ENCODE measurements around the gene NRG2. TPM values are rescaled to one million over a fixed set of nuclear protein-coding genes. Genes with fewer than 3 reads are reported as not detected.

Gene NRG2
- total and polyA plus RNA-seq, 2 donors = 1.4 to 5.1 TPM

DNA sequence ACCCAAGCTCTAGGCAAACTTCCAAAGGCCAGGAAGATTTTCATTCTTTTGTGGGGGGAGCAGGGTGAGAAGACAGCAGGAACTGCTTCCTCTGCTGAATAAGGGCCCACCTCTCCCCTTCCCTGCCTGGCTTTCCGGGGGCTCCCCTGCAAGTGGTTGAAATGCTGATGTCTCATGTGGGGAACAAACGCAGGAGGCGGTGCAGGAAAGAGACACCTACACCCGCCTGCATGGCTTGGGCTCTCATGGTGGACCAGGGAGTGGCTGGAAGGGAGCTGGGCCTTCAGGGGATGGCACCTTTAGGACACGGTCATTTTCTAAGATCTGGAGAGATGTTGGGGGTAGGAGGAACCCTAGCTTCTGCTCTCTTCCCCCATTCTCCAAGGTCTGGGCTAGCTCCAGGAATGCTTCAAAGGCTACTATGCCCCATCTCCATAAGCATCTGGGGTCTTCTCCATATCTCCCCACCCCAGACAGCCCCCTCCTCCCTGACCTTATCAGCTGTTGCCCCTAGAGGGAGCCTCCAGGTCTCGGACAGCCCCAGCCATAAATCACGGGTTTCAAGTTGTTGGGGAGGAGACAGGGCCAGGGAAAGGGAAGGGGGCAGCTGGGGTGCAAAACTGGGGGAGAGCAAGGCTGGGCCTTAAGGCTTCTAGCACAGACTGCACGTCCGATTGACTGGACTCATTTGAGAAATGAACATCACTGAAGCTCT lies 170.9 kb downstream of the NRG2 start:
- Histone ChIP-seq H3K27ac (ENCODE audit: low read depth) (no peak overlapping the region), H3K36me3 (ENCODE audit: insufficient read depth) (no peaks in the 10 kb centered on the region), H3K4me3 (ENCODE audit: low read depth, low read length) (no peak overlapping the region), H3K4me1 (ENCODE audit: insufficient read depth) (peaks cover 2% of the 10 kb centered on the region)
- no peak for DNase-seq (ENCODE audit: extremely low spot score)
- 79% methylated on average over 9 of the region's 9 CpGs for whole genome bisulfite sequencing

DNA sequence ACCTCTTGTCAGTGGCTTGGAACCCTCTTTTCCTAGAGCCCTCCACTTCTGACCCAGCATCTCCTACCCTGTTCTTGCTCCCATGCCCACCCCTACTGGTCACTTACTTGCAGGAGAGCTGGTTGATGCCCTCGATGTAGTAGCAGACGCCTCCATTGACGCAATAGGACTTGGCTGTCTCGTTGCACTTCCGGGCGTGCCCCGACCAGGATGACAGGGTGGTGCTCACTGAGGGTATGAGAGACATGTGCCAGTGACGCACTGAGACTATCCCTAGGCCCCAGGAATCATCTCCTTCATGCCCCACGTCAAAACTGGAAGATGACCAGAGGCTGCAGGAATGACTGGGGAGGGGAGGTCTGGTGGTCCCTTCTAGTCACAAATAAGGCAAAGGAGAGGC lies 171.5 kb downstream of the NRG2 start:
- Histone ChIP-seq H3K27ac (ENCODE audit: low read depth) (no peak overlapping the region), H3K4me3 (ENCODE audit: low read depth, low read length) (no peak overlapping the region), H3K36me3 (ENCODE audit: insufficient read depth) (no peaks in the 10 kb centered on the region), H3K4me1 (ENCODE audit: insufficient read depth) (peaks cover 2% of the 10 kb centered on the region)
- DNase-seq (ENCODE audit: extremely low spot score) = no peak
- WGBS = 90% methylated on average over 9 of the region's 9 CpGs

DNA sequence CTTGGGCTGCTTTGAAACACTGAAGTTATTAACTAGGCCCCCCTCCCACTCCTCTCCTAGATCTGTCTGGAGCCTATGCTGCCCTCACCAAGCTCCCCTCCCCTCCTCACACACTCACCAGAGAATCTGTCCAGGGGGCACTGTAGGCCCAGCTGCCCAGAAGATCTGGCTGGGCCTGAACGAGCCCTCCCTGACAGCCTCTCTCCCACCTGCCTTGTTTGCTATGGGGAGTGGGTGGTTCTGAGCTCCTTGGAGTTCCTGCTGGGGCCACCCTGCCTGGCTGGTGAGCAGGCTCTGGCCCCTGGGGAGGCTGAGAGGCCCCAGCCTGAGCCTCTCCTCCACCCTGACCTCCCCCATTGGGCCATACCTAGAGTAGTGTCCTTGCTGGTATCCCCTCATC lies 172.4 kb downstream of the NRG2 start:
- Histone ChIP-seq H3K36me3 (ENCODE audit: insufficient read depth) (no peaks in the 10 kb centered on the region), H3K4me1 (ENCODE audit: insufficient read depth) (peaks cover 2% of the 10 kb centered on the region), H3K27ac (ENCODE audit: low read depth) (no peak overlapping the region), H3K4me3 (ENCODE audit: low read depth, low read length) (no peak overlapping the region)
- DNase-seq (ENCODE audit: extremely low spot score) = no peak
- WGBS = 86% methylated on average over 1 of the region's 1 CpG

GRCh38 chr5:139869042-139869790 lies 173.9 kb downstream of the NRG2 start:
- Histone ChIP-seq H3K4me3 (ENCODE audit: low read depth, low read length) (no peak overlapping the region), H3K36me3 (ENCODE audit: insufficient read depth) (no peaks in the 10 kb centered on the region), H3K27ac (ENCODE audit: low read depth) (peak overlapping the region; percentile 4), H3K4me1 (ENCODE audit: insufficient read depth) (peaks cover 6% of the 10 kb centered on the region)
- no peak for DNase-seq (ENCODE audit: extremely low spot score)
- WGBS = 65% methylated on average over 9 of the region's 9 CpGs

- H3K4me3 ChIP-seq (ENCODE audit: low read depth, low read length) = no peak overlapping the region
- no peak for DNase-seq (ENCODE audit: extremely low spot score)
- H3K36me3 ChIP-seq (ENCODE audit: insufficient read depth) = no peaks in the 10 kb centered on the region
- H3K4me1 ChIP-seq (ENCODE audit: insufficient read depth) = peaks cover 6% of the 10 kb centered on the region
- H3K27ac ChIP-seq (ENCODE audit: low read depth) = no peak overlapping the region
These were observed 175.5 kb downstream of the NRG2 start for GRCh38 chr5:139867581-139867980.

DNA sequence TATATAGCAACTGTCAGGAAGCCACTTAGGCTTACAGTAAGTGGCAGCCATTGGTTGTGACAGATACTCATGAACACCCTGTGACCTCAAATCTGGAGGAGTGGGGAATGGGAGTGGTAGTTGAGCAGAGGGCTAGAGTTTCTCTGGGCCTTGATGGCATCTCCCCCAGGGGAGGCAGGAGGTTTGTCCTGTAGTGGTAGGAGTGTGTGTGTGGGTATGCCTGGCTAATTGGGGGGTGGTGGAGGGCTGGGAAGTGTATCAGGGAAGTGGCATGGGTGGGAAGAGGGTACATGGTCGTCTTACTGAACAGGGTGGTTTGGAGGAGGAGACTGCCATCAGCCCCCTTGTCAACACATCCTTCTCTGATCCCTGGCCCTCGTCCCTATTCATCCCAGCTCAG lies 176.0 kb downstream of the NRG2 start:
- no peak overlapping the region for H3K4me3 ChIP-seq (ENCODE audit: low read depth, low read length)
- no peak overlapping the region for H3K27ac ChIP-seq (ENCODE audit: low read depth)
- no peaks in the 10 kb centered on the region for H3K36me3 ChIP-seq (ENCODE audit: insufficient read depth)
- H3K4me1 ChIP-seq (ENCODE audit: insufficient read depth) = peaks cover 6% of the 10 kb centered on the region
- 67% methylated on average over 2 of the region's 2 CpGs for WGBS
- DNase-seq (ENCODE audit: extremely low spot score) = no peak

DNA sequence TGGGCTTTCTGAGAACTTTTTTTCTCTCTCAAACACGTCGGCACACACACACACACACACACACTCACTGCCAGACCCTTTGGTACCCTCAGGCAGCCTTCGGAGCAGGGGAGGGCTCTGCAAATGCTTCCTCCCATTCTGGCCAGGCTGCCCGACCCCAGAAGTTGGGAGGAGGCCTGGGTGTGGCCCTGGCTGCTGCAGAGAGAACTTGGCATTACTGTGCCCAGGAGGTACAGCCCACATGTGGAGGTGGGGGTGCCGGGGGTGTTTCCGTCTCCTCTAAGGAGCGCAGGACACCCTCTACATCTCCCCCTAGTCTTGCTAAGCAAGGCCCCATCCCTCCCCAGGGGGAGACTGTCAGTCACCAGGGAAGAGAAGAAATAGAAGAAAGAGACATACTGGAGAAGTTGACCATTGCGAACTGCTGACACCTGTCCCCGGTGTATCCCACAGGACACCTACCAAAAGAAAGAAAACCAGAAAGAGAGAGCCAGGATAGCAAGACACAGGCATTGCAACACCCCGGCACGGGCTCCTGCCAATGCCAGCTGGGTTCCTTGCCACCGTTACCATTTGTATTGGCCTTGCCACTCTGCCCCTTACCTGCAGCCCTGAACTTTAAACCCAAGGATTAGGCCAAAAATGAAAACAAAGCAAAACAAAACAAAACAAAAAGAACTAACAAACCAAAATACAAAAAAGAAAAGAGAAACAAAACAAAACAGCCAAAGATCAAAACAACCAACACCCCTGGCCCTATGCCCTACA lies 178.2 kb downstream of the NRG2 start:
- no peak for DNase-seq (ENCODE audit: extremely low spot score)
- H3K27ac ChIP-seq (ENCODE audit: low read depth) = no peak overlapping the region
- 75% methylated on average over 12 of the region's 12 CpGs for WGBS
- no peaks in the 10 kb centered on the region for H3K36me3 ChIP-seq (ENCODE audit: insufficient read depth)
- peaks cover 6% of the 10 kb centered on the region for H3K4me1 ChIP-seq (ENCODE audit: insufficient read depth)
- H3K4me3 ChIP-seq (ENCODE audit: low read depth, low read length) = no peak overlapping the region

DNA sequence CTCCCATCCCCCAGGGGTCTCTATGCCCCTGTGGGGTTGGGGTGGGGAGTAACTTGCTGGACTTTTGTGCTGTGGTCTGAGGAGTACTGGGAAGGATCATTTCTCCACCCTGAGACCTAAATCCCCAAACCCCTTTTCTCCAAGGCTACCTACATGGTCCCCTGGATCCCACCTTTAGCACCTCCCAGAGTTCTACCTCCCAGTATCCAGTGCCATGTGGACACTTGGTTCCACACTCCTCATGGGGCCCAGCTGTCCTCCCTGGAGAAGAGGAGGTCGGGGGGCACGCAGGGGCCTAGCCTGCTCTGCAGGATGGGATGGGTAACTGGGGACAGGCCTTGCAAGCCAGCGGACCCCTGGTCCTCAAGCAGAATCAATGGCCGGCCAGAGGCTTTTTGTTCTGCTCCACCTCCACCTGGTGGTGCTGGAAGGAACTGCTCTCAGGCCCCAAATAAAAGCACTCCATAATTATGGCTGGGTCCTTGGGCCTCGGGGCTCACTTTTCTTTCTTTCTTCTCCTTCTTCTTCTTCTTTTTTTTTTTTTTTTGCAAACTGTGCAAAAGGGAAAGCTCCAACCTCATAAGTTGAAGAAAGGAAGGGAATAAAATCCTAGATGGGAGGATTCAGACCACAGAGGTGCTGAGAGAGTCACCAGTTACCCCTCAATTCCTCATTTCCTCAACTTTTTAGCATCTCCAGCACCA lies 179.1 kb downstream of the NRG2 start:
- H3K4me3 ChIP-seq (ENCODE audit: low read depth, low read length) = no peak overlapping the region
- no peak overlapping the region for H3K27ac ChIP-seq (ENCODE audit: low read depth)
- DNase-seq (ENCODE audit: extremely low spot score) = no peak
- no peaks in the 10 kb centered on the region for H3K36me3 ChIP-seq (ENCODE audit: insufficient read depth)
- peaks cover 4% of the 10 kb centered on the region for H3K4me1 ChIP-seq (ENCODE audit: insufficient read depth)
- WGBS = 29% methylated on average over 5 of the region's 5 CpGs

DNA sequence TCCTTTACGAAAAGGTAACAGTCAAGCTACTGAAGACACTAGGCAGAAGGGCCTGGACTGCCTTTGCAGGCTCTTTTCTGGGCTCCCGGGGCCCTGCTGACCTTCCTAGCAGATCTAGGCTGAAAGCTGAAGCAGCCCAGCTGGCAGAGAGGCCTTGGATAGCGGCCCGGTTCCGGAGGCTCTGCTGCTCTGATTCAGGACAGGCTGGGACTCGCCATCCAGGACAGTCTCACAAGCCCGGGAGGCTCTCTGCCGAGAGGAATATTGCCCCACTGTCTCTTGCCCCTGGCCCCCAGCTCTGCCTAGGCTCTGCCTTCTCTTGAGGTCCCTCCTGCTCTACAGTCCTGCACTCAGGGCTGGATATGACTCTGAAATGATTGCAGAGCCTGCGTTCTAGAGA lies 179.7 kb downstream of the NRG2 start:
- 32% methylated on average over 9 of the region's 9 CpGs for WGBS
- Histone ChIP-seq H3K4me1 (ENCODE audit: insufficient read depth) (peaks cover 4% of the 10 kb centered on the region), H3K36me3 (ENCODE audit: insufficient read depth) (no peaks in the 10 kb centered on the region), H3K4me3 (ENCODE audit: low read depth, low read length) (no peak overlapping the region), H3K27ac (ENCODE audit: low read depth) (peak overlapping the region; percentile 3)
- no peak for DNase-seq (ENCODE audit: extremely low spot score)

DNA sequence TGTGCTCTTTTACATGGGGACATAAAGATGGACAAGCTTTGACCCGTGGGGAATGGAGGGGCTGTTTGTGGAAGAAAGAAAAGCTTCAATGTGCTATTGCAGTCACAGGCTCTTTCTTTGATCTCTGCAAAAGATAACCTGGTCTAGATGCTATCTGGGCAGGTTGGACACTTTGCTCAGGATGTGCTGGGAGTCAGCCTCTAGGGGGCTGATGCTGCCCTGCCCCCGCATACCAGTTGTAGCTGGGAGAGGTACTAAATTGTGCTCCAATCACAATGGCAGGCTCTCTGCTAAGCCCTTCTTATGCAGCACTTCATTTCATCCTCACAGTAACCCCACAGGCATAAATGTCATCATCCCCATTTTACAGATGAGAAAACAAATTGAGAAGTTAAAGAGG lies 180.3 kb downstream of the NRG2 start:
- 69% methylated on average over 2 of the region's 2 CpGs for WGBS
- Histone ChIP-seq H3K36me3 (ENCODE audit: insufficient read depth) (no peaks in the 10 kb centered on the region), H3K4me1 (ENCODE audit: insufficient read depth) (peaks cover 4% of the 10 kb centered on the region), H3K27ac (ENCODE audit: low read depth) (no peak overlapping the region), H3K4me3 (ENCODE audit: low read depth, low read length) (no peak overlapping the region)
- no peak for DNase-seq (ENCODE audit: extremely low spot score)

- H3K27ac ChIP-seq (ENCODE audit: low read depth) = no peak overlapping the region
These were observed 180.8 kb downstream of the NRG2 start for GRCh38 chr5:139862313-139862712.

DNA sequence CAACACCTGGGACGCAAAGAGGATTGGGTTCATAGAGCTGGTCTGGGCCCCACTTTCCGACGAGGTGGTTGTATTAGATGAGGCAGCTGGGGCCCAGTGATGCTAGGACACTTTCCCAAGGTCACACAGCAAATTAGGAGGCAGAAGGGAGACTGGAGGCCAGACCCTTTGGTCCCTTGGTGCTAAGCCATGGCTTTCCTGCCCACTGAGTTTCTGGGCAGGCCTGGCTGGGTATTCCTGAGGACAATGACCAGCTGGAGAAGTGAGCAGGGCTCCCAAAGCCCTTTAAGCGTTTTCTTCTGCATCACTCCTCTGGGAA lies 181.3 kb downstream of the NRG2 start:
- Histone ChIP-seq H3K4me1 (ENCODE audit: insufficient read depth) (peaks cover 4% of the 10 kb centered on the region), H3K36me3 (ENCODE audit: insufficient read depth) (no peaks in the 10 kb centered on the region), H3K4me3 (ENCODE audit: low read depth, low read length) (no peak overlapping the region), H3K27ac (ENCODE audit: low read depth) (no peak overlapping the region)
- no peak for DNase-seq (ENCODE audit: extremely low spot score)
- WGBS = 91% methylated on average over 4 of the region's 4 CpGs

More at GRCh38 chr5:139862313-139862712, 180.8 kb downstream of the NRG2 start:
- Histone ChIP-seq H3K4me1 (ENCODE audit: insufficient read depth) (peaks cover 4% of the 10 kb centered on the region), H3K4me3 (ENCODE audit: low read depth, low read length) (no peak overlapping the region), H3K36me3 (ENCODE audit: insufficient read depth) (no peaks in the 10 kb centered on the region)
- no peak for DNase-seq (ENCODE audit: extremely low spot score)
- WGBS = 88% methylated on average over 2 of the region's 2 CpGs

- Histone ChIP-seq H3K4me1 (ENCODE audit: insufficient read depth) (peaks cover 4% of the 10 kb centered on the region), H3K27ac (ENCODE audit: low read depth) (no peak overlapping the region), H3K36me3 (ENCODE audit: insufficient read depth) (no peaks in the 10 kb centered on the region), H3K4me3 (ENCODE audit: low read depth, low read length) (no peak overlapping the region)
- WGBS = 88% methylated on average over 15 of the region's 15 CpGs
- DNase-seq (ENCODE audit: extremely low spot score) = no peak
These were observed 181.8 kb downstream of the NRG2 start for GRCh38 chr5:139861021-139861888.

Measured in urinary bladder (tissue), 4 donors.